MCF 10A (cell line): Measurements from ENCODE around the gene TRAF3IP1. TPM values are rescaled to one million over a fixed set of nuclear protein-coding genes. Genes with fewer than 3 reads are reported as not detected.

ENCODE experiments used
- BruUV-seq: library from RNA; stranded (reverse); fragments of 400-500 nt; replicated peaks from 2 replicates; lab custom pipeline; 2021; lab: Mats Ljungman, UMichigan
- CTCF ChIA-PET: fragments of 300-600 bp; sonication (Branson Sonifier 250); formaldehyde crosslinking; extraction: SDS; loops from one replicate; lab custom pipeline; 2021; ENCODE audit warnings: antibody characterized with exemption, inconsistent platforms; lab: Yijun Ruan, JAX
- POLR2A ChIA-PET: fragments of 300-600, 350-650 bp; sonication (Branson Sonifier 250); formaldehyde crosslinking; extraction: SDS; loops from one replicate; lab custom pipeline; 2020; ENCODE audit warnings: antibody characterized with exemption, inconsistent platforms; lab: Yijun Ruan, JAX
- DNase-seq: peaks from one replicate; pipeline ENCODE4 v3.0.0-alpha.2; 2018; ENCODE audit not compliant: unreplicated experiment
- H3K27ac Mint-ChIP-seq: one replicate; pipeline ENCODE4 v1.8.0; 2022; ENCODE audit warnings: mild to moderate bottlenecking, low read depth, mixed read lengths; ENCODE audit not compliant: unreplicated experiment
- H3K27me3 Mint-ChIP-seq: one replicate; pipeline ENCODE4 v1.8.0; 2022; ENCODE audit warnings: mixed read lengths; ENCODE audit not compliant: insufficient read depth, unreplicated experiment
- H3K36me3 Mint-ChIP-seq: one replicate; pipeline ENCODE4 v1.8.0; 2022; ENCODE audit warnings: mild to moderate bottlenecking, moderate library complexity, mixed read lengths; ENCODE audit not compliant: insufficient read depth, unreplicated experiment
- H3K4me1 Mint-ChIP-seq: one replicate; pipeline ENCODE4 v1.8.0; 2022; ENCODE audit warnings: mixed read lengths; ENCODE audit not compliant: insufficient read depth, unreplicated experiment
- H3K4me3 Mint-ChIP-seq: one replicate; pipeline ENCODE4 v1.8.0; 2022; ENCODE audit warnings: mild to moderate bottlenecking, moderate library complexity, mixed read lengths; ENCODE audit not compliant: unreplicated experiment
- H3K9me3 Mint-ChIP-seq: one replicate; pipeline ENCODE4 v1.8.0; 2022; ENCODE audit warnings: mixed read lengths; ENCODE audit not compliant: unreplicated experiment
- CTCF ChIP-seq: fragments of 200-600 bp; IDR thresholded peaks from one replicate; pipeline ENCODE4 v1.8.0; 2022; ENCODE audit warnings: antibody characterized with exemption, mild to moderate bottlenecking; ENCODE audit not compliant: unreplicated experiment
- intact Hi-C: fragments of 100-400 bp; cut with micrococcal nuclease; formaldehyde crosslinking; loops from 2 replicates; pipeline ENCODE4 v1.14.1; 2022
- total RNA-seq: library from RNA; stranded (reverse); gene quantifications from 2 replicates; pipeline ENCODE4 v1.2.3, GENCODE V29; 2022

Gene TRAF3IP1
- total RNA-seq, 1 experiment from 2014 or later: 19.1 TPM

- H3K4me1 Mint-ChIP-seq: peaks cover 31% of the 10 kb centered on the region
- POLR2A ChIA-PET: no interaction called here
- intact Hi-C loops: no loop called here
- no peaks in the 10 kb centered on the region for H3K27me3 Mint-ChIP-seq
- H3K4me3 Mint-ChIP-seq: no peak overlapping the region
- no peaks in the 10 kb centered on the region for H3K9me3 Mint-ChIP-seq
- H3K36me3 Mint-ChIP-seq: peaks cover 75% of the 10 kb centered on the region
- CTCF ChIA-PET: interaction anchor here (0.5 to 0.6 kb wide), 2 partner anchors 72 to 159 kb away, joined by 3 read pairs; no protein-coding TSS in a partner anchor
- no peak for DNase-seq
- BruUV-seq: no TSS peak
- no peak for TF ChIP-seq CTCF
- H3K27ac Mint-ChIP-seq: peak overlapping the region; percentile 75
Measured at GRCh38 chr2:238433300-238433915, 113.1 kb downstream of the TRAF3IP1 start.

GRCh38 chr2:238433941-238434845 is 113.9 kb downstream of the TRAF3IP1 start:
- H3K36me3 Mint-ChIP-seq: peaks cover 83% of the 10 kb centered on the region
- peak overlapping the region; percentile 75 for H3K27ac Mint-ChIP-seq
- H3K4me1 Mint-ChIP-seq: peaks cover 39% of the 10 kb centered on the region
- no peaks in the 10 kb centered on the region for H3K27me3 Mint-ChIP-seq
- H3K9me3 Mint-ChIP-seq: no peaks in the 10 kb centered on the region
- TF ChIP-seq CTCF: no peak
- BruUV-seq: no TSS peak
- peak; percentile 65 for DNase-seq
- ChIA-PET CTCF (interaction anchor here (0.6 kb wide), 2 partner anchors 43 to 66 kb away, joined by 3 read pairs; no protein-coding TSS in a partner anchor), POLR2A (no interaction called here)
- no peak overlapping the region for H3K4me3 Mint-ChIP-seq
- intact Hi-C loops: no loop called here

GRCh38 chr2:238434846-238435751 is 114.8 kb downstream of the TRAF3IP1 start:
- BruUV-seq: no TSS peak
- intact Hi-C loops: no loop called here
- H3K4me1 Mint-ChIP-seq: peaks cover 45% of the 10 kb centered on the region
- H3K27ac Mint-ChIP-seq: peak overlapping the region; percentile 69
- CTCF ChIA-PET: interaction anchor here (0.6 kb wide), 2 partner anchors 42 to 67 kb away, joined by 3 read pairs; no protein-coding TSS in a partner anchor
- H3K4me3 Mint-ChIP-seq: no peak overlapping the region
- TF ChIP-seq CTCF: no peak
- POLR2A ChIA-PET: interaction anchor here (0.5 kb wide), 1 partner anchor 18 kb away, joined by 3 read pairs; no protein-coding TSS in a partner anchor
- no peaks in the 10 kb centered on the region for H3K27me3 Mint-ChIP-seq
- H3K36me3 Mint-ChIP-seq: peaks cover 78% of the 10 kb centered on the region
- DNase-seq: peak; percentile 70
- H3K9me3 Mint-ChIP-seq: no peaks in the 10 kb centered on the region
